Measurements from ENCODE around the gene GSN. TPM values are rescaled to one million over a fixed set of nuclear protein-coding genes. Genes with fewer than 3 reads are reported as not detected.

Gene GSN
- total and polyA plus RNA-seq, 9 of the 15 experiments (the other 6 are each of a cell fraction or from before 2014, with no cell fraction given) = 0.39 to 16.6 (median 8.2) TPM

GRCh38 chr9:121307976-121308375 is 40.0 kb downstream of the GSN start:
- no TSS peak for BruUV-seq (replicated peaks)
- no peaks in the 10 kb centered on the region for H3K27me3 ChIP-seq (ENCODE audit: control insufficient read depth in 2 of 2, insufficient read depth in 2 of 2, low read length in 2 of 2)
- intact Hi-C loops (cut with micrococcal nuclease) (no loop called here), in situ Hi-C loops (cut with MboI) (no loop called here)
- no peak overlapping the region for H2AFZ ChIP-seq (ENCODE audit: low read depth, low read length)
- H3K27ac ChIP-seq (ENCODE audit: extremely low read depth, low read depth, low read length) = no peak overlapping the region
- H3K79me2 ChIP-seq (ENCODE audit: control insufficient read depth, insufficient read depth, low read length) = no peaks in the 10 kb centered on the region
- ATAC-seq = no peak
- no peak overlapping the region for H3K4me3 ChIP-seq
- TF ChIP-seq JUN (IDR thresholded peaks at IDR 0.05; ENCODE audit: borderline replicate concordance, low read depth, low read length) = no peak
- no peak for TF ChIP-seq JUN (CRISPR knock-in tag; IDR thresholded peaks at IDR 0.05; ENCODE audit: borderline replicate concordance)
- TF ChIP-seq PTBP1 (IDR thresholded peaks at IDR 0.05; ENCODE audit: low read depth, low read length) = no peak
- TF ChIP-seq, protein P1, sequence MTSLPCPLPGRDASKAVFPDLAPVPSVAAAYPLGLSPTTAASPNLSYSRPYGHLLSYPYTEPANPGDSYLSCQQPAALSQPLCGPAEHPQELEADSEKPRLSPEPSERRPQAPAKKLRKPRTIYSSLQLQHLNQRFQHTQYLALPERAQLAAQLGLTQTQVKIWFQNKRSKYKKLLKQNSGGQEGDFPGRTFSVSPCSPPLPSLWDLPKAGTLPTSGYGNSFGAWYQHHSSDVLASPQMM (CRISPR knock-in tag; IDR thresholded peaks at IDR 0.05) = no peak
- no peak for TF ChIP-seq NR1H2 (CRISPR knock-in tag; IDR thresholded peaks at IDR 0.05)
- TF ChIP-seq BRCA1 (IDR thresholded peaks at IDR 0.05) = no peak
- no peak for TF ChIP-seq BRCA1 (CRISPR knock-in tag; IDR thresholded peaks at IDR 0.05)
- TF ChIP-seq, protein P2, sequence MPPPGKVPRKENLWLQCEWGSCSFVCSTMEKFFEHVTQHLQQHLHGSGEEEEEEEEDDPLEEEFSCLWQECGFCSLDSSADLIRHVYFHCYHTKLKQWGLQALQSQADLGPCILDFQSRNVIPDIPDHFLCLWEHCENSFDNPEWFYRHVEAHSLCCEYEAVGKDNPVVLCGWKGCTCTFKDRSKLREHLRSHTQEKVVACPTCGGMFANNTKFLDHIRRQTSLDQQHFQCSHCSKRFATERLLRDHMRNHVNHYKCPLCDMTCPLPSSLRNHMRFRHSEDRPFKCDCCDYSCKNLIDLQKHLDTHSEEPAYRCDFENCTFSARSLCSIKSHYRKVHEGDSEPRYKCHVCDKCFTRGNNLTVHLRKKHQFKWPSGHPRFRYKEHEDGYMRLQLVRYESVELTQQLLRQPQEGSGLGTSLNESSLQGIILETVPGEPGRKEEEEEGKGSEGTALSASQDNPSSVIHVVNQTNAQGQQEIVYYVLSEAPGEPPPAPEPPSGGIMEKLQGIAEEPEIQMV (tag; conservative IDR thresholded peaks at IDR 0.05; ENCODE audit: low read depth) = no peak
- no peak for TF ChIP-seq PYGO2 (tag; IDR thresholded peaks at IDR 0.05)
- TF ChIP-seq STAT5A (IDR thresholded peaks at IDR 0.05; ENCODE audit: borderline replicate concordance, low read length) = no peak
- no peak for TF ChIP-seq MAZ (CRISPR knock-in tag; conservative IDR thresholded peaks at IDR 0.05 in 1 of 2, IDR thresholded peaks at IDR 0.05 in 1 of 2)
- no peak for TF ChIP-seq FUS (optimal IDR thresholded peaks at IDR 0.05; ENCODE audit: low read depth, low read length)
- TF ChIP-seq THRAP3 (IDR thresholded peaks at IDR 0.05; ENCODE audit: borderline replicate concordance) = no peak
- TF ChIP-seq, protein P3, sequence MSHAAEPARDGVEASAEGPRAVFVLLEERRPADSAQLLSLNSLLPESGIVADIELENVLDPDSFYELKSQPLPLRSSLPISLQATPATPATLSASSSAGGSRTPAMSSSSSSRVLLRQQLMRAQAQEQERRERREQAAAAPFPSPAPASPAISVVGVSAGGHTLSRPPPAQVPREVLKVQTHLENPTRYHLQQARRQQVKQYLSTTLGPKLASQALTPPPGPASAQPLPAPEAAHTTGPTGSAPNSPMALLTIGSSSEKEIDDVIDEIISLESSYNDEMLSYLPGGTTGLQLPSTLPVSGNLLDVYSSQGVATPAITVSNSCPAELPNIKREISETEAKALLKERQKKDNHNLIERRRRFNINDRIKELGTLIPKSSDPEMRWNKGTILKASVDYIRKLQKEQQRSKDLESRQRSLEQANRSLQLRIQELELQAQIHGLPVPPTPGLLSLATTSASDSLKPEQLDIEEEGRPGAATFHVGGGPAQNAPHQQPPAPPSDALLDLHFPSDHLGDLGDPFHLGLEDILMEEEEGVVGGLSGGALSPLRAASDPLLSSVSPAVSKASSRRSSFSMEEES (CRISPR knock-in tag; IDR thresholded peaks at IDR 0.05) = no peak
- no peak for TF ChIP-seq CHD4 (IDR thresholded peaks at IDR 0.05; ENCODE audit: insufficient read depth, insufficient replicate concordance, low read depth, low read length, poor library complexity, severe bottlenecking)
- TF ChIP-seq, protein P4, sequence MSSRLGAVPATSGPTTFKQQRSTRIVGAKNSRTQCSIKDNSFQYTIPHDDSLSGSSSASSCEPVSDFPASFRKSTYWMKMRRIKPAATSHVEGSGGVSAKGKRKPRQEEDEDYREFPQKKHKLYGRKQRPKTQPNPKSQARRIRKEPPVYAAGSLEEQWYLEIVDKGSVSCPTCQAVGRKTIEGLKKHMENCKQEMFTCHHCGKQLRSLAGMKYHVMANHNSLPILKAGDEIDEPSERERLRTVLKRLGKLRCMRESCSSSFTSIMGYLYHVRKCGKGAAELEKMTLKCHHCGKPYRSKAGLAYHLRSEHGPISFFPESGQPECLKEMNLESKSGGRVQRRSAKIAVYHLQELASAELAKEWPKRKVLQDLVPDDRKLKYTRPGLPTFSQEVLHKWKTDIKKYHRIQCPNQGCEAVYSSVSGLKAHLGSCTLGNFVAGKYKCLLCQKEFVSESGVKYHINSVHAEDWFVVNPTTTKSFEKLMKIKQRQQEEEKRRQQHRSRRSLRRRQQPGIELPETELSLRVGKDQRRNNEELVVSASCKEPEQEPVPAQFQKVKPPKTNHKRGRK (tag; IDR thresholded peaks at IDR 0.05) = no peak
- no peak for TF ChIP-seq ETV6 (IDR thresholded peaks at IDR 0.05; ENCODE audit: borderline replicate concordance in 1 of 2, low read depth in 2 of 2, low read length in 1 of 2)
- TF ChIP-seq ETV6 (CRISPR knock-in tag; IDR thresholded peaks at IDR 0.05; ENCODE audit: borderline replicate concordance) = no peak
- TF ChIP-seq COPS2 (conservative IDR thresholded peaks at IDR 0.05) = no peak
- CTCF ChIA-PET (ENCODE audit: low intra/inter-chr PET ratio) = no interaction called here
- DNase-seq (ENCODE audit: extremely low read depth in 1 of 4, low spot score in 3 of 4) = no peak
- no peak overlapping the region for H3K4me2 ChIP-seq (ENCODE audit: insufficient read depth, low read length)
- H3K9me1 ChIP-seq (ENCODE audit: control insufficient read depth, insufficient read depth, low read length) = no peaks in the 10 kb centered on the region
- H3K36me3 ChIP-seq (ENCODE audit: control insufficient read depth, insufficient read depth, low read length) = no peaks in the 10 kb centered on the region; the same call in 2 of the 3 replicates
- H3K9me3 ChIP-seq (replicated peaks; ENCODE audit: control insufficient read depth, insufficient read depth, low read depth, low read length) = no peaks in the 10 kb centered on the region
- WGBS (ENCODE audit: insufficient coverage, low coverage, missing lambda C conversion rate) = 25% methylated on average over 2 of the region's 2 CpGs
- no peaks in the 10 kb centered on the region for H4K20me1 ChIP-seq (replicated peaks; ENCODE audit: control insufficient read depth, insufficient read depth, low read length)
- peaks cover 0 to 4% of the 10 kb centered on the region in 2 experiments; a peak in 1 of 5 replicates for H3K4me1 ChIP-seq (replicated peaks in 1 of 2; ENCODE audit: control insufficient read depth in 2 of 2, insufficient read depth in 2 of 2, low read length in 2 of 2)
- POLR2A ChIA-PET = no interaction called here
- FAIRE-seq = no peak
- no peak overlapping the region; a peak in 2 of 4 replicates for H3K9ac ChIP-seq (ENCODE audit: insufficient read depth in 1 of 2, low read depth in 2 of 2, low read length in 2 of 2)

Measured in K562 (cell line).